Amniotic stem cell (primary cell): ENCODE measurements around the gene CGREF1.
"Not testable (repeated sequence)": the region's sequence is repeated elsewhere in the genome, so short reads cannot be mapped to it uniquely, and the experiment has no call there.

Experiments used
- DNase-seq: peaks from one replicate; lab custom pipeline; 2025; lab: John Stamatoyannopoulos, UW

CGREF1 gene

DNA sequence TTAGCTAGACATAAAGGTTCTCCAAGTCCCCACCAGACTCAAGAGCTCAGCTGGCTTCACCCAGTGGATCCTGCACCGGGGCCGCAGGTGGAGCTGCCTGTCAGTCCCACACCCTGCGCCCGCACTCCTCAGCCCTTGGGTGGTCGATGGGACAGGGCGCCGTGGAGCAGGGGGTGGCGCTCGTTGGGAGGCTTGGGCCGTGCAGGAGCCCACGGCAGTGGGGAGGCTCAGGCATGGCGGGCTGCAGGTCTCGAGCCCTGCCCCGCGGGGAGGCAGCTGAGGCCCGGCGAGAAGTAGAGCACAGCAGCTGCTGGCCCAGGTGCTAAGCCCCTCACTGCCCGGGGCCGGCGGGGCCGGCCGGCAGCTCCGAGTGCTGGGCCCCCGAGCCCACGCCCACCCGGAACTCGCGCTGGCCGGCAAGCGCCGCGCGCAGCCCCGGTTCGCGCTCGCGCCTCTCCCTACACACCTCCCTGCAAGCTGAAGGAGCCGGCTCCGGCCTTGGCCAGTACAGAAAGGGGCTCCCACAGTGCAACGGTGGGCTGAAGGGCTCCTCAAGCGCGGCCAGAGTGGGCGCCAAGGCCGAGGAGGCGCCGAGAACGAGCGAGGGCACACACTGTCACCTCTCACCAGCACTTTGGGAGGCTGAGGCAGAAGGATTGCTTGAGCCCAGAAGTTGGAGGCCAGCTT, 7.4 kb downstream of the CGREF1 start:
- not testable (repeated sequence) for DNase-seq

DNA sequence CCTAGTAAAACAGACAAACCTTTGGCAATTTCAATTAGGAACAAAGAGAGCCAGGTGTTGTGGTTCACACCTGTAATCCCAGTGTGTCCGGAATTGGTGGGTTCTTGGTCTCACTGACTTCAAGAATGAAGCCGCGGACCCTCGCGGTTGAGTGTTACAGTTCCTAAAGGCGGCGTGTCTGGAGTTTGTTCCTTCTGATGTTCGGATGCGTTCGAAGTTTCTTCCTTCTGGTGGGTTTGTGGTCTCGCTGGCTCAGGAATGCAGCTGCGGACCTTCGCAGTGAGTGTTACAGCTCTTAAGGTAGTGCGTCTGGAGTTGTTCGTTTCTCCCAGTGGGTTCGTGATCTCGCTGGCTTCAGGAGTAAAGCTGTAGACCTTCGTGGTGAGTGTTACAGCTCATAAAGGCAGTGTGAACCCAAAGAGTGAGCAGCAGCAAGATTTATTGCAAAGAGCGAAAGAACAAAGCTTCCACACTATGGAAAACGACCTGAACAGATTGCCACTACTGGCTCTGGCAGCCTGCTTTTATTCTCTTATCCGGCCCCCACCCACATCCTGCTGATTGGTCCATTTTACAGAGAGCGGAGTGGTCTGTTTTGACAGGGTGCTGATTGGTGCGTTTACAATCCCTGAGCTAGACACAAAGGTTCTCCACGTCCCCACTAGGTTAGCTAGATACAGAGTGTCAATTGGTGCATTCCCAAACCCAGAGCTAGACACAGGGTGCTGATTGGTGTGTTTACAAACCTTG, 8.2 kb downstream of the CGREF1 start:
- not testable (repeated sequence) for DNase-seq

DNA sequence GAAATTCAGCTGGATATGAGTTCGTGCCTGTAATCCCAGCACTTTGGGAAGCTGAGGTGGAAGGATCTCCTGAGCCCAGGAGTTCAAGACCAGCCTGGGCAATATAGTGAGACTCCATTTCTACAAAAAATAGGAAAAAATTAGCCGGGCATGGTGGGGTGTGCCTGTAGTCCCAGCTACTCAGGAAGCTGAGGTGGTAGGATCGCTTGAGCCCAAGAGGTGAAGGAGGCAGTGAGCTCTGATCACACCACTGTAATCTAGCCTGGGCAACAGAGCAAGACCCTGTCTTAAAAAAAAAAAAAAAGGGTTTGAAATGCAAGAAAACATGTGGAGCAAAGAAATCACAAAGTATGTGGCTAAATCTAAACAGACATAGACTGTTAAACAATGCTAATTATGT, 9.8 kb downstream of the CGREF1 start:
- no peak for DNase-seq

DNA sequence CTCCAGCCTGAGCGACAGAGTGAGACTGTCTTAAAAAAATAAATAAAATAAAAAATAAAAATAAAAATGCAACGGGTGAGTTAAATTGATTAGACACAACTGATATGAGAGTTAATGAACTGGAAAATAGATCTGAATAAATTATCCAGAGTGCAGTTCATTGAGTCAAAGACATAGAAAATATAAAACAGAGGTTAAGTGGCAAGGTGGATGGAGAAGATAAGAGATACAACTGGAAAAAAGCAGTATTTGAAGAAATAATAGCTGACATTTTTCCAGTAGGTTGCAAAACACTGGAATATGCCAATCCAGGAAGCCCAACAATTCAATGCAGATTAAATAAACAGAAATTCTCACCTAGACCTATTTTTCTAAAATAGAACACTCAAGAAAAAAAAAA, 10.7 kb downstream of the CGREF1 start:
- DNase-seq, result no peak

DNA sequence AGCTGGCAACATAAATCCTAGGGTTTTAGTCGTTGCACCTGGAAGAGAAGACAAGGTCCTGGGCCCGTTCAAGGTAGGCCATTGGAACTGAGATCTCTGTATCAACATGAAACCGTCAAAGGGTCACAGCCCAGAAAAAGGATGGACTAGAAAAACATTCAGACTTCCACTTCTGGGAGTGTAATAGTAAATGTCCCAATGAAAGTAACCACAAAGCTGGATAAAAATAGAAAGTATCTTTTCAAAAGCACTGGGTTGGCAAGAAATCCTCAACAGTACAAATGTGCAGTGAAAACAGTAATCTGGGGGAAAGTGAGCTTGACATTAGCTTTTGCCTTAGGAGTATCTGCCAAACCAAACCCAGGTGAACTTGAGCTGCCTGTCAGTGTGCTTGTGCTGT, 12.9 kb downstream of the CGREF1 start:
- DNase-seq, result no peak

DNA sequence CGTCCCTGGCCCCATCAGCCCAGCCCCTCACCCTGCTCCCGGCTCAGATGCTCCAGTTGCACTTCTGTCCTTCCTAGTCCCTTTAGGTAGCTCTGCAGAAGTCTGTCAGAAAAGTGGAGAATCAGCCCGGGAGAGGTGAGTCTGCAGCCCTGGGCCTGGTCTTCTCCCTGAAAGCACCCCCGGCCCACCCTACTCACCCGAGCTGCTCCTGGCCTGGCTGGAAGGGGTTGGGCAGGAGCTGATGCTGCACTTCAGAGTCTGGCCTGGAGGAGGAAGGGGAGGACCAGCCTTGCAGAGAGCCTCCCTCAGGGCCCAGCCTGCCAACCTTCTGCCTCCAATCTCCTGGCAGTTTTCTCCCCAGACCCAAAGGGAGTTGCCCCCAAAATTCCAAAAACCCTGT, 16.6 kb downstream of the CGREF1 start:
- DNase-seq, result no peak

DNA sequence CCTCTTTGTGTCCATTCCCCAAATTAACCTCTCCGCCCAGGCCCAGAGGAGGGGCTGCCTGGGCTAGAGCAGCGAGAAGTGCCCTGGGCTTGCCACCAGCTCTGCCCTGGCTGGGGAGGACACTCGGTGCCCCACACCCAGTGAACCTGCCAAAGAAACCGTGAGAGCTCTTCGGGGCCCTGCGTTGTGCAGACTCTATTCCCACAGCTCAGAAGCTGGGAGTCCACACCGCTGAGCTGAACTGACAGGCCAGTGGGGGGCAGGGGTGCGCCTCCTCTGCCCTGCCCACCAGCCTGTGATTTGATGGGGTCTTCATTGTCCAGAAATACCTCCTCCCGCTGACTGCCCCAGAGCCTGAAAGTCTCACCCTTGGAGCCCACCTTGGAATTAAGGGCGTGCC, 18.9 kb downstream of the CGREF1 start:
- no peak for DNase-seq

DNA sequence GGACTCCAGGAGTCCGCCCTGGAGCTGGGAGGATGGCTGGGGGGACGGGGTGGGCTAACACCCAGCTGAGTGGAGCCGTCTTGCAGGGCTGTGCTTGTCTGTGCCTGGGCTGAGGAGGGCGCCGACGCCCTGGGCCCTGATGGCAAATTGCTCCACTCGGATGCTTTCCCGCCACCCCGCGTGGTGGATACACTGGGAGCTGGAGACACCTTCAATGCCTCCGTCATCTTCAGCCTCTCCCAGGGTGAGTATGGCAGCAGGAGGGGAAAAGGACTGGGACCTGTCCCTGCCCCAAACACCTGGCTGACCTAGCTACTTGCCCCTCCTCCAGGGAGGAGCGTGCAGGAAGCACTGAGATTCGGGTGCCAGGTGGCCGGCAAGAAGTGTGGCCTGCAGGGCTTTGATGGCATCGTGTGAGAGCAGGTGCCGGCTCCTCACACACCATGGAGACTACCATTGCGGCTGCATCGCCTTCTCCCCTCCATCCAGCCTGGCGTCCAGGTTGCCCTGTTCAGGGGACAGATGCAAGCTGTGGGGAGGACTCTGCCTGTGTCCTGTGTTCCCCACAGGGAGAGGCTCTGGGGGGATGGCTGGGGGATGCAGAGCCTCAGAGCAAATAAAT, 19.5 kb downstream of the CGREF1 start:
- no peak for DNase-seq

DNA sequence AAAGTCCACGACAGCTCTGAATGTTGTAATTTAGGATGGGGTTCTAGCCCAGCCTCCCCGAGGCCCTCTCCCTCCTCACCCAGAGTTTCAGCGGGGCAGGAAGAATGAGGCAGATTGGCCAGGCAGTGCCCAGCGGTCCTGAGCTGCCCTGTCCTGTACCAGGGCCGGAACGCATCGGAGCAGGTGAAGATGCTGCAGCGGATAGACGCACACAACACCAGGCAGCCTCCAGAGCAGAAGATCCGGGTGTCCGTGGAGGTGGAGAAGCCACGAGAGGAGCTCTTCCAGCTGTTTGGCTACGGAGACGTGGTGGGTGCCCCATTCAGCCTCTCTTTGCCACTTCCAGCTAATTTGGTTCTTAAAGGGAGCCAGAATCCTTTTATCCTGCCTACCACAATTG, 21.6 kb downstream of the CGREF1 start:
- no peak for DNase-seq

DNA sequence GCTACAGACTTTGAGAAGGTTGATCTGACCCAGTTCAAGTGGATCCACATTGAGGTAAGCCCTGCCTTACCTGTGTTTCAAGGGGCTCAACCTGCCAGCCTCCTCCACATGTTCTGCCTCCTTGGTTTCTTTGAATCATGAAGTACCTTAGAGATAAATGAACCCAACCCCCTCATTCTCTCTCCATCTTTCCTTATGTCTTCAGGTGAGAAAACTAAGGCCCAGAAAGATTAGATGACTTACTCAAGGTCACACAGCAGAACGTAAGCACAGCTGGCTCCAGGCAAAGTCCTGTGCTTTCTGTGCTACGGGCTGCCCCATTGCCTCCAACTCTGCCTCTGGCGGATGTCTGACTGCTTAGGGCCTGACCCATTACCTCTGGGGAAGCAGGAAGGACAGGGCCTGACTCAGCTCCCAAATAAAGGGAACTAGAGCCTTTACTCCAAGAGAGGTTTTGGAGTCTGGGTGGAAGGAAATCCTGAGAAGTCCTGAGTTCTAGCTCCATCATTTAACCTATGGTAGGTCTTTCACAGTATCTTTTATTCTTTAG, 22.1 kb downstream of the CGREF1 start:
- no peak for DNase-seq

DNA sequence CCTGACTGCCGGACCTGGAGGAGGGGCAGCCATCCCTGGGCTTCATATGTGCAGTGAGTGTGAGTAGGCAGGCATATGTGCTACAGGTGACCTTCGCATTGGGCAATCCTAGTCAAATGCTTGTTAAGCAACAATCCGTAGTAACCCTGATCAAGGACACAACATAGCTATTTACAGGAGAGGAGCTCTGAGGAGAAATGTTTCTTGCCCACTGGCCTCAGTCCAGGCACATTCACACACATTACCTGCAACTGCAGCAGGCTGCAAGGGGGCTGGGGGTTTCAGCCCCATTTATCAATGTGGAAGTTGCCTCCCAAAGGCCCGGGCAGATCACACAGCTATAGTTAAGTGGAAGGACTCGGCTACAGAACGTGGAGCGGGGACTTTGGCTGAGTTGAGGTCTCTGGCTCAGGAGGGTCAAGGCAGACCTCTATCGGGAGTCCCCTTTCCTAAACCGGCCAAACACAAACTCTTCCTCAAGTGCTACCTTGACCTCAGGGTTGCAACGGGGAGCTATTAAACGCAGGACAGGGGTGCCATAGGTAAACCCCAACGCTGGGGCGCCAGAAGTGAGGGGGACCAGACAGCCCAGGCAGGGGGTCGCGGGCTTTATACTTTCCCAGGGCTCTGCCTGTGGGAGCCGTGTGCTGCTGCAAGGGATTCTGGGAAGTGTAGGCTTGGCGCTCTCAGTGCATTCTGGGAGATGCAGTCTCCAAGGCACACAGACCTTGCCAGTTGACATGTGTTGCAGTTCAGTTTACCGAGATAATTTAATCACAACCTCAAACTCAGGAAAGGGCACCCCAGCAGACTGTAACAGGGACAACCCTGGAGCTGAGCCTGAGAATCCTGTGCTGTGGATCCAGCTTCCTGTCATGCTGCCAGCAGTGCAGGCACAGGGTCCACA, 22.9 kb downstream of the CGREF1 start:
- no peak for DNase-seq

DNA sequence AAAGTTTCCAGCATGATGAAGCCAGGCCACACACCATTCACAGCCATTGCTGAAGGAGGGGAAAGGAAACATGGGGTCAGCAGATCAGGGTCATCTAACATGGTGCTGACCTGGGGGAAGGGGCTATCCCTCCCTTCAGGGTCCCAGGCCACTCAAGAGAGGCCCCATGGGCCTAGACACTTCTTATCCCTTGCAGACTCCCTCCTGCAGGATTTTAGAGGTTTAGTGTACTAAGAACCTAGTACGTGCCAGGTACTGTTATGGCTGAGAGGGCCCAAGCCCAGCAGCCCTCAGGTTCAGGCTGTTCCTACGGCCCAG, 23.5 kb downstream of the CGREF1 start:
- no peak for DNase-seq

DNA sequence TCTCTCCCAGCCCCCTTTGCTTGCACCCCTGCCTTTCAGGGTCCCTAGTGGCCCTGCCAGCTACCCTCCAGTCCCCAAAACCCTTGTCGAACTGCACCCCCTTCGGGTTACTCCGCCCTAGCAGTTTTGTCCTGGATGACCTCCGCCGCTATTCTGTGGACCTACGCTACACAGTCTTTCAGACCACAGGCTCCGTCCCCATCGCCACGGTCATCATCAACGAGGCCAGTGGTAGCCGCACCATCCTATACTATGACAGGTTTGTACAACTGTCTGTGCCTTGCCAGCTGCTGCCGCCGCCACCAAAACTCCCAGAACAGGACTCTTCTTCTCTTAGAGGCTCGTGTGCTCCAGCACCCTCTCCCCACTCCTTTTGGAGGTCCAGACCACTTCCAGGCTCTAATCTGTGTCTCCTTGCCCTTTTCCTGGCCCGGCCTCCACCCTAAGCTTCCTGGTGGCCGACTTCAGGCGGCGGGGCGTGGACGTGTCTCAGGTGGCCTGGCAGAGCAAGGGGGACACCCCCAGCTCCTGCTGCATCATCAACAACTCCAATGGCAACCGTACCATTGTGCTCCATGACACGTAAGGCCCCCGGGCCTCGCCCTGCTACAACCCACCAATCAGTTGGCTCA, 24.5 kb downstream of the CGREF1 start:
- no peak for DNase-seq

DNA sequence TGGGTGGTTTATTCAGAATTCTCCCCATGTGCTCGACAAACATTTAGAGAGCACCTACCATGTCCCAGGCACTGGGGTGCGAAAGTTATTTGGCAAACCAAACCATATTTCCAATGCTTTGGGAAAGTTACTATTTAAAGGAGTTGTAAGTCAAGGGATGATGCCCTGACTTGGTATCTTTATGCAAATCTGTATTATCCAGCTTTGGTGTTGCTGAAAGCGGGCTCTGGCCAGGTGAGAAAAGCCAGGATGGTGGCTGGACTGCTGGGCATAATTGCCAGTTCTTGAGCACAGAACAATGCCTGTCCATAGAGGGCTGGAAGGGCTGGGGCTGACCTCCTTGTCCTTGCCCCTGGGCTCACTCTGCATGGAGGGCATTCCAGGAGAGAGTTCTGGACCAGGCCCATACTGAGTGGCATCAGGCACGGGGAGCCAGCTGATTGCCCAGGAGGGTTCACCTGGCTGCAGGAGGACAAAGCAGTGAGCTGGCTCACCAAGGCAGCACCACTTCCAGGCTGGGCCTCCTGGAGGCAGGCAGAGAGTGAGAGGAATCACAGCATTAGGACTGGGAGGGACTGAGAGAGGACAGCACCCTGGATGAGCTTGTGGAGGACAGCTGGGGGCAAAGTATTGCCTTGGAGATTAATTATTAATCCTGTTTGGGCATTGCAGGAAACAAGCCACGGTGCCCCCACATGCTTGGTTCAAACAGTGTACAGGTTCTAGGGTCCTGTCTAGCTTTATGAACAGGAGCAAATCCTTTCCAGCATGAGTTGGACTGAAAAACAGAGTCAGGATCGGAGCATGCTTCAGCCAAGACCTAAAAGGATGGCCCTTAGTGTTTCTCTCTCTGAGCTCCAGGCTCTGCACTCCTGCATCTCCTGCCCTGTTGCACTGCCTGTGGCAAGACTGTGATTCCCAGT, 25.2 kb downstream of the CGREF1 start:
- no peak for DNase-seq

DNA sequence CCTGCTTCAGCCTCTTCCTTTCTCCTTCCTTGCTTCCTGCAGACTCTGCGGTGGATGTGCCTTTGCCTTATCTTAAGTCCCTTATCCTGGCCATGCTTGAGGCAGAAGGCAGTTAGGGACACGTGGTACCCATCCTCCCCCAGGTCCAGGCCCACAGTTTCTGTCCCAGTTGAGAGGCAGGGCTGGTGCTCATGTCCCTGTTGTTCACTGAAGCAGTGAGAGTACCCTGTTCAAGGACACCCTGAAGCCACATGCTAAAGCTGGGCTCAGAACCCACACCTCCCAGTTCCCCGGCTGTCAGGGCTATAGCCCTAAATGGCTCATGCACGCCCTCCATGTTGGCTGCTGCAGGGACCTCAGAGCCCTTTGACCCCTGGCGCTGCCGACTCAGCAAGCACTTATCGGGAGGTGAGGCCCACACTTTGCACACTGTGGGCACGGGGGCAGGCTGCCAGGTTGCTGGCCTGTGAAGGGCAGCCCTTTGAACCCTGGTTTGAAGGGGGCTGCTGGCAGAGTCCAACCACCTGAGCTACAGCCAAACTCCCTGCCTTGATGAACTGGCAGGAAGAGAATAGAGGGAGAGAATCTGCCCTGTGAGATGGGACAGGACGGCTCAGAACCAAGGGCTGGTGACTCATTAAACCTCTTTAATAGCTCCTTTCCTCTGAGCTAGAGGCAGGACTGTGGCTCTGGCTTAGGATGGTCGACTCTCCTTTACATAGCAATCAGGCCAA, 26.1 kb downstream of the CGREF1 start:
- DNase-seq, result no peak

DNA sequence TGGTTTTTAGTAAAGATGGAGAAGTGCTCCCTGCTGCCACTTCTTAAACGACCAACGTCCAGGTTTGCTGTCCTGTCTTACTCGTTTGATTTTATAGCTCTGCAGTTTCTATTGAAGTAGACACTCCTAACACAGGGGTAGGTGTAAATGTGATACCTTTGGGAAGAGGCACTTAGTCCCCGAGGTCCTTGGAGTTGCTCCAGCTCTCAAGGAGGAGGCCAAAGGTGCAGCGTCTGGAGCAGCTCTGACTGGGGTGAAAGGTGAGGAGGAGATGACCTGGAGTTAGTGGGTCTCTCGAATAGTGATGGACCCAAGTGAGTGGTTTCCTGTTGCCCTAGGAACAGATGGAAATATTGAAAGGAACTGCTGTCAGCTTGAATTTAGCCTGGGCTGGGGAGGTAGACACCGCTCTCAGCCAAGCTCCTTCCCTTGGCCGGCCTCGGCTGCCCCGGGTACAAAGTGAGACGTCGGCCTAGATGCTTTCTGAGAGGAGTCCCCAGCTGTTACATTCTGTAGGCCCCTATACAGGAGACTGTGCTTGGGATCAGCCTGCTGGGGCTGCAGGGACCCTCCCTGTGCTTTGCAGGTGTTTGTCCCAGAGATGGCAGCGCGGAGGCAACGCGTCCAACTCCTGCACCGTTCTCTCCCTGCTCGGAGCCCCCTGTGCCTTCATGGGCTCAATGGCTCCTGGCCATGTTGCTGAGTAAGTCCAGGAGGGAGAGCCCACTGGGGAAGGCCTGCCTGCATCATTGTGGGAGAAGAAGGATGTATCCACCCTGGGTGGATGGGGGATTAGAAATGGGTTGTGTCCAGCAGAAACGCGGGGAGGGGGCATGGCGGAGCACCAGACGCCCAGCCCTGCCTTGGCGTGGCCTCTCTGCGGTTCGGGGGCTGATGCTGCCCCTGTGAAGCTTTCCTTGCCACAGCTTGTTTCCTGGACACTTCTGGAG, 26.9 kb downstream of the CGREF1 start:
- DNase-seq, result no peak

DNA sequence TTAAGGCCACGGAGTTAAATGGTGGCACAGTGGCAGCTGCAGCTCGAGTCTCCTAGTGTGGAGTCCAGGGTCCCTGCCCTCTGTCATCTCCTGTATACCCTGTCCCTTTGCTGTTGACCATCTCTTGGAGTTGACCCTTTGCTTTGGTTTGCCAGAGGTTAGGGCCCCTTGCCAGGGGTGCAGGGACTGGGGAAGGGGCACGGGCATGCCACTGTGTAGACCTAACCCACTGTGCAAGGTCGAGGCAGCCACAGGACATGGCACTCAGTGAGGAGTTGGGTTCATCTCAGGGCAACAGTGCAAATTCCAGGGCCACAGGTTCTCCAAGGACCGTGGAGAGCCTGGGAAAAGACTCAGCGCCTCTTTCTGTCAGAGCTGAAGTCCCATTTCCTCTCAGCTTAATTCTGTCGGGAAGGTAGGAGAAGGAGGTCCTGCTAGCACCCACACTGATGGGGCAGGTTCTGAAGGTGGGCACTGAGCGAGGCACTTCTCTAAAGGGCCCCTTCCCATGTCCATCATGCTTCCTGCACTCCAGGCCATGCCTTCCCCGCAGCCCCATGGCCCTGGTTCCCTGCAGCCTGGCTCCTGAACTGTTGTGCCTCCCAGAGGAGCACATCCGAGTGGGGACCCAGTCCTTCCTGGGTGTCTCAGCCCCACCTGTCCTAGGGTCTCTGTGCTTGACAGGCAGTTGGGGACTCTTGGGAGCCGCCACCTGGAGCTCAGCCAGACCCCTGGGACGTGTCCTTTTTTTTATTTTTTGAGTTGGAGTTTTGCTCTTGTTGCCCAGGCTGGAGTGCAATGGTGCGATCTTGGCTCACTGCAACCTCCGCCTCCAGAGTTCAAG, 29.6 kb downstream of the CGREF1 start:
- DNase-seq, result no peak

DNA sequence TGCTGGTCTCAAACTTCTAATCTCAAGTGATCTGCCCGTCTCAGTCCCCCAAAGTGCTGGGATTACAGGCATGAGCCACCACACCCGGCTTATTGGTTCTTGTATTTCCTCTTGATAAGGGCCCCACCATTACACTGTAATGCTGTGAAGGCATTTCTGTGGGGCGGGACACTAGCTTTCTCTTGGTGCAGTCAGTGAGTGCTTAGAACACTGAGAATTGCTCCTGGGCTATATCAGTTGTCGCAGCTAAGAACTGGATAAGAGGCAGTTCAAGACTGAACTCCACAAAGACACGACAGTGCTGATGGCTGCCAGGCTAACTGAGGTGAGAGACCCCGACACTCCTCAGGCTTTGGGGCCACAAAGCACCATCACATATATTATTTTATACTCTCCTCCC, 30.3 kb downstream of the CGREF1 start:
- no peak for DNase-seq
